Activated CD4-positive, CD25-positive, alpha-beta regulatory T cell (primary cell): ENCODE data around the gene HCST.

Experiments
- DNase-seq, 4 experiments: peaks; one replicate each; lab custom pipeline; 2025; lab: John Stamatoyannopoulos, UW

Gene HCST

DNA sequence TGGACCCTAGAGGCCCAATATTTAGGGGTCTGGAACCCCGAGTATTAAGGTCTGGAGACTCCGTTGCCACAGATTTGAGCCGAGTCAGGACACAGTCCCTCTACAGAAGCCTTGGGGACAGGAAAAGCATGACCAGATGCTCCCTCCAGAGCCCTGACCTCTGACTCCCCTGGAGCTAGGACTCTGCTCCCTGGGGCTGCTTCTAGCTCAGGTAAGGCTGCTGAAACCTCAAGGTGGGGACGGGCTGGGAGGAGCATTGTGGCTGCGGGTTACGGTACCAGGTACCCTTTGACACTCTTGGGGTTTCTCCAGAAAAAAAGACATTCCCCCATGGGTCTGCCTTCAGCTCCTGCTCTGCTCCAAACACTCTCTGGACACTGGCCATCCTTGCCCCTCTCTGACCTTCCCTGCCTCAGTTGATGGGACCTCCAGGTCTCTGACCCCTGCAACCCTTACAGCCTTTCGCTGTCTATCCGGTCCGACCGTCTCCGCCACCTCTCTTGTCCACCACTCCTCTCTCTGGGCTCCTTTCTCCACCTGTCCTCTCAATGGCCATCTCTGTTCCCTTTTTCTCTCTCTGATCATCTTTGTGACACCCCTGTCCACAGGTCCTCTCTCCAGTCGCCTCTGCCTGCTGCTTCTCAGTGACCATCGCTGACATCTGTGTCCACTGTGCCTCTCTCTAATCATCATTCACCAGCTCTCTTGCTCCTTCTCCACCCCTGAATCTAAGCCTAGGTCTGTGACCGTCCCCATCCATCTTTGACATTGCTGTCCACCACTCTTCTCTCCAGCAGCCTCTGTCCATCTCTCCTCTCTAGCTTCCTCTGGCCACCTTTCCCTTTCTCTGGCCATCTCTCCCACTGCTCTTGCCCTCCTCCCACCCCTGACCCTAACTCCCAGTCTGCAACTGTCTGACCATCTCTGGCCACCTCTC is 35.3 kb downstream of the HCST start:
- no peak for DNase-seq

DNA sequence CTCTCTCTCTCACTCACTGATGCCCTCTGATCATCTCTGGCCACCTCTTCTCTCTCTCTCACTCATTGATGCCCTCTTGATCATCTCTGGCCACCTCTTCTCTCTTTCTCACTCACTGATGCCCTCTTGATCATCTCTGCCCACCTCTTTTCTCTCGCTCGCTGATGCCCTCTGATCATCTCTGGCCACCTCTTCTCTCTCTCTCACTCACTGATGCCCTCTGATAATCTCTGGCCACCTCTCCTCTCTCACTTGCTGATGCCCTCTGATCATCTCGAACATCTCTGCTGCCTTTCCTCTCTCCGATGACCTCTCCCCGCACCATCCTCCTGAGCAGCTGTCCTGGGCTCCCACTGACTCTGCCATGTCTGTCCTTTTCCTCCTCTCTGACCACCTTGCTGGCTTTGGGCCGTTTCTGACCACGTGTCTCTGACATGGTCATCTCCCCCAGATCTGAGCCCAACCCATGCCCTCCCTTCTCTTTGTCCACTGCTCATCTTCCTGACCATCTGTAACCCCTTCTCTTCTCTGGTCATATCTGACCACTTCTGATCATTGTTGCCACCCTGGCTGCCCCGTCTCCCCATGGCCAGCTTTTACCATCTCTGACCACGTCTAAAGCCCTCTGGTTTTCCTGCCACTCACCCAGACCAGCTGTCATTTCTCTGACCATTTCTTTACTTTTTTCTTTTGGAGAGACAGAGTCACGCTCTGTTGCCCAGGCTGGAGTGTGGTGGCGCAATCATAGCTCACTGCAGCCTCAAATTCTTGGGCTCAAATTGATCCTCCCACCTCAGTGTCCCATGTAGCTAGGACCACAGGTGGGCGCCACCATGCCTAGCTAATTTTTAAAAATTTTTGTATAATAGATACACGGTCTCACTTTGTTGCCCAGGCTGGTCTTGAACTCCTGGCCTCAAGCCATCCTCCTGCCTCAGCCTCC is 36.2 kb downstream of the HCST start:
- DNase-seq: no peak

GRCh38 chr19:35939307-35940077 is 37.2 kb downstream of the HCST start:
- no peak for DNase-seq

GRCh38 chr19:35940078-35940775 is 37.9 kb downstream of the HCST start:
- no peak for DNase-seq

DNA sequence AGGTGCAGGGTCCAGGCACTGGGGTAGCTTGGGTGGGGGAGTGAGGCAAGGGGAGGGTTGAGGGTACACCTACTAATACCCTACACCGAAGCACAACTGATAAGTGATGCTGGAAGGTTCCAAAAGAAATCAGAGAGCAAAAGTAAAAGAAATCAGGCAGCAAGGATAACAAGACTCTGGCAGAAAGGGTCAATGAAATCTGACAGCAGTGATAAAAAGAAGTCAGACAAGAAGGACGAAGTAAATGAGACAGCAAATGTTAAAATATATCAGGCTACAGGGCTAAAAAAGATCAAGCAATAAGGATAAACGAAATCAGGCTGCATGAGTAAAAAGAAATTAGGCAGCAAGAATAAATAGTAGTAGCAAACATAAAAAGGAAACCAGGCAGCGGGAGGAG is 38.5 kb downstream of the HCST start:
- DNase-seq: no peak

GRCh38 chr19:35942235-35942634 is 39.9 kb downstream of the HCST start:
- no peak for DNase-seq

DNA sequence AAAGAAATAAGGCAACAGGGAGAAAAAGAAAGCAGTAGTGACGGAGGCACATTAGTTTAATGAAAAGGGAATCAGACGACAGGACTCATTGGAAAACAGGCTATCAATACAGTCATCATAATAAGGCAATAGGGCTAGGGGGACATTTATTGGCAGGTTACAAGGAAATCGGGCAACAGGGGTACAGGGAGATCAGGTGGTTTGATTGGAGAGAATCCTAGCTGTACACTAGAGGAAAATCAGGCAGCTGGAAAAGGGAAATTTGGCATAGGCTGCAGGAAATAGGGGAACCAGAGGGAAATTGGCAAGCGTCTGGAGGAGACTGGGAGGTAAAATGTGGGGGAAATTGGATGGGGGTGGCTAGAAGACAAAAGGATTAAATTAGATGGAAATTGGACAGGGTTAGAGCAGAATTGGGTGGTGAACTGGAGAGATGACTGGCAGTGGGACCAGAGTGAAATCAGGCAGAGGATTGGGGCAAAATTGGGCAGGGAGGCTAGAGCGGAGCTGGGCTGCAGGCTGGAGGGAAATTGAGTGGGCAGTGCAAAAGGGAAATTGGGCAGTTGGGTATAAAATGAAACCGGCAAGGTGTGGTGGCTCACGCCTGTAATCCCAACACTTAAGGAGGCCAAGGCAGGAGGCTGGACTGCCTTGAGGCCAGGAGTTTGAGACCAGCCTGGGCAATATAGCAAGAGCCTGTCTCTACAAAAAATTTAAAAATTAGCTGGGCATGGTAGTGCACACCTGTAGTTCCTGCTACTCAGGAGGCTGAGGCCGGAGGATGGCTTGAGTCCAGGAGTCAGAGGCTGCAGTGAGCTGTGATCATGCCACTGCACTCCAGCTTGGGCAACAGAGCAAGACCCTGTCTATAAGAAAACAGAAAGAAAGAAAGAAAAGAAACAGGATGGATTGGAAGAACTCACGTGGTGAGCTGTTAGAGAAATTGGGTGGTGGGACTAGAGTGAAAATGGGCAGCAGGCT is 41.3 kb downstream of the HCST start:
- DNase-seq: no peak

GRCh38 chr19:35944556-35944955 is 42.2 kb downstream of the HCST start:
- DNase-seq: no peak

DNA sequence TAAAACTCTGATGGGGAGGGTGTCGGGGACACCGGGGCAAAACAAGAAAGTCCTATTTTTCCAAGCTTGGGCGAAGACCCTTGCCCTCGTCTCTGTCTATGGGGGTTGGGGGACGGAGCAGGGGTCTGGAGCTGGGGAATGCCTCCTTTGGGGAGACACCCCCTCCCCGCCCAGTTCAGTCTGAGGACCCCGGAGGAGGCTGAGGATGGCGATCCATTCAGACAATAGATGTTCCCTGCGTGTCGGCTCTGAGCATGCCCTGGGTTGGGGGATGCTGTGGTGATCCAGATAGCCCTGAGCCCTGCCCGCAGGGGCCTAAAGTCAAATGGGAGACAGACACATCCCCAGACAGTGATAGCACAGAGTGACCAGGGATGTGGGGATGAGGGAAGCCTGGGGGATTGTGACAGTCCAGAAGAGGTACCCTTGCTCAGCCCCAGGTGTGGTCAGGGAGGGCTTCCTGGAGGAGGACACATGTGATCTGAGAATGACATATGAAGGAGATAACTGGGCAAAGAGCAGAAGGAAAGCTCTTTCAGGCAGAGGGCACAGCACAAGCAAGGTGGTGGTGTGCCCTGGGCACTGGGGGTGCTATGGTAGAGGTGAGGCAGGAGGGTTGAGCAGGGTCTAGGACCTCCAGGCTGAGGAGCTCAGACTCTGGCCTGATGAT is 42.9 kb downstream of the HCST start:
- no peak for DNase-seq

GRCh38 chr19:35946203-35946602 is 43.9 kb downstream of the HCST start:
- DNase-seq: no peak

GRCh38 chr19:35949131-35949530 is 46.8 kb downstream of the HCST start:
- DNase-seq: no peak
